ENCODE measurements around the gene MLLT10. TPM values are rescaled to one million over a fixed set of nuclear protein-coding genes. Genes with fewer than 3 reads are reported as not detected.

Gene MLLT10
- total and polyA plus RNA-seq, 9 of the 15 experiments (the other 6 are each of a cell fraction or from before 2014, with no cell fraction given): 18.8 to 81.4 (median 64.2) TPM

DNA sequence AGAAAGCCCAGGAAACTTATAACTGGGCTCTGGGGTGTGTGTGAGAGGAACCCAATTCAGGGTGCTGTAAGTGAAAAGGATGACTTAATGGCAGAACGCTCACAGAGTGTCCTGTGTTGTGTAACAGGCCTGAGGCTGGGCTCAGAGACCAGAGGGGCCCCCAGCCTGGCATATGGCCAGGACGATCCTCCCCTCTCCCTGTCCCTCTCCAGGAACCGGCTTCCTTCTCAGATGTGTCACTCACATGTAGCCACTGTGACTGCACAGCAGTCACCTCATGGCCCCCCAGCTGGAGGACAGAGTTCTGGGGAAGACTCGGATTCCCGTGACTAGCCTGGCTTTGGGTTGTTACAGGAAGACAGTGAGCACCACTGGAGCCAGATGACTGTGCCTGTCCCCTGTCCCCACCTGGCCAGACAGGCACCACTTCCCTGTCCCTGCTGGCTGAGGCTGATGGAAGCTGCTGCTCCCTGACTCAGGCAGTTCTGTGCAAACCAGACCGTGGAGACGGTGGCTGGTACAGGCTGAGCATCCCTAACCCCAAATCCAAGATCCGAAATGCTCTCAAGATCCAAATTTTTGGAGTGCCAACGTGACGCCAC is 220.5 kb downstream of the MLLT10 start:
- DNase-seq (ENCODE audit: extremely low read depth in 1 of 4, low spot score in 3 of 4): no peak
- intact Hi-C loops (cut with micrococcal nuclease) (no loop called here), in situ Hi-C loops (cut with MboI) (no loop called here)
- ChIA-PET CTCF (ENCODE audit: low intra/inter-chr PET ratio) (no interaction called here), POLR2A (no interaction called here)
- no peak overlapping the region for H3K4me2 ChIP-seq (ENCODE audit: insufficient read depth, low read length)
- no peak overlapping the region for H3K4me3 ChIP-seq
- no peaks in the 10 kb centered on the region for H3K9me3 ChIP-seq (replicated peaks; ENCODE audit: control insufficient read depth, insufficient read depth, low read depth, low read length)
- BruUV-seq (replicated peaks): no TSS peak
- no peaks in the 10 kb centered on the region for H3K27me3 ChIP-seq (ENCODE audit: control insufficient read depth in 2 of 2, insufficient read depth in 2 of 2, low read length in 2 of 2)
- H3K36me3 ChIP-seq (ENCODE audit: control insufficient read depth, insufficient read depth, low read length): peaks cover 28% of the 10 kb centered on the region; the same call in 1 of the 3 replicates
- no peak overlapping the region for H2AFZ ChIP-seq (ENCODE audit: low read depth, low read length)
- H3K27ac ChIP-seq (ENCODE audit: extremely low read depth, low read depth, low read length): no peak overlapping the region
- H3K9ac ChIP-seq (ENCODE audit: insufficient read depth in 1 of 2, low read depth in 2 of 2, low read length in 2 of 2): 0 out of 4 replicates have a peak overlapping the region, but pooled peaks of 1 of the 2 experiments have one; percentile 48
- peaks cover 5% of the 10 kb centered on the region; the same call in 1 of the 2 replicates for H4K20me1 ChIP-seq (replicated peaks; ENCODE audit: control insufficient read depth, insufficient read depth, low read length)
- no peaks in the 10 kb centered on the region for H3K9me1 ChIP-seq (ENCODE audit: control insufficient read depth, insufficient read depth, low read length)
- FAIRE-seq: no peak
- TF ChIP-seq NFIC (IDR thresholded peaks at IDR 0.05) (peak; percentile 59), ZBTB12 (CRISPR knock-in tag; IDR thresholded peaks at IDR 0.05) (no peak), PKNOX1 (IDR thresholded peaks at IDR 0.05) (peak; percentile 17; the same call in 1 of the 2 replicates)
- ATAC-seq: no peak; the same call in 2 of the 3 replicates
- no peaks in the 10 kb centered on the region for H3K79me2 ChIP-seq (ENCODE audit: control insufficient read depth, insufficient read depth, low read length)
- WGBS (ENCODE audit: insufficient coverage, low coverage, missing lambda C conversion rate): 73% methylated on average over 10 of the region's 10 CpGs
- peaks cover 6 to 39% of the 10 kb centered on the region in 2 experiments; a peak in 4 of 5 replicates for H3K4me1 ChIP-seq (replicated peaks in 1 of 2; ENCODE audit: control insufficient read depth in 2 of 2, insufficient read depth in 2 of 2, low read length in 2 of 2)
